HG02870 (cell line): ENCODE results near the gene C15orf39.

ENCODE experiments used
- ATAC-seq: cut with Tn5 transposase; IDR thresholded peaks from one replicate; pipeline ENCODE4 v1.9.1; 2021; ENCODE audit warnings: mild to moderate bottlenecking, moderate library complexity; ENCODE audit not compliant: unreplicated experiment

The C15orf39 gene

DNA sequence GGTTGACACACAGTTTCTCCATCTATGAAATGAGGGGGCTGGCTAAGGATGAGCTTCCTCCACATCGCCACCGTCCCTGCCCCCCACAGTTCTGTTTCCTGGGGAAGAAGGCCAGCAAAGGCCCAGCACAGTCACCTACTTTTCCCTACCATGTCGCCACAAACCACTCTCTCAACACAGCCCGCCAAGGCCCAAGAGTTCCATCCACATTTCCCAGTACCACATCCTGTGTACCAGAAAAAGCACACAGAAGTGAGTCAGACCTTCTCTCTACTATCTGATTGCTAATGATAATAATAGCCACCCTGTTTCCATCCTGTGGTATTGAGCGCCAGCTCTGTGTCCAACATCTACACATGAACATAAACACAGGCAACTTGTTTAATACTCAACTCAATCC, 30.3 kb upstream of the C15orf39 start:
- ATAC-seq = no peak

DNA sequence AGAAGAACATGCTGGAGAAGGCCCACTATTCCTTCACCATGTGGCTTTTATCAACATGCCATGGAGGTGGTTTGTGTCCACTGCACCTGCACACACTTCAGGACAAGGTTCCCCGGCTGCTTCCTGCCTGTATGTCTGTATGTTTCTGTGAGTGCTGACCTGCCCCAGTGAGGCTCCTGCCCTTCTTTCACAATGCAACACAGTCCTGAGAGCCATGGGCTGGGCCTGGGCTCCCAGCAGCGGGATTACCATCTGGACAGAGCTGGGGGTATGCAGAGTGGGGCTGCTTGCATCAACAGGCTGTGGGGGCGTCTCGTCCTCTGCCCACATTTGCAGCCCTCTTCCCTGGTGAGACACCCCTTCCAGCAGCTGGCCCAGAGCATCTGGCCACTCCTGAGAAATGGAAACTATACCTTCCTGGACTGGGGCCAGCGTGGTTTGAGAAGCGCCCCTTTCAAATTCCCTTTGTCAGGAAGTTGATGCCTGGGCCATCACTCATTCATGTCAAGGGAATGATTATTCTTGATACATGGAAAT, 29.3 kb upstream of the C15orf39 start:
- no peak for ATAC-seq

DNA sequence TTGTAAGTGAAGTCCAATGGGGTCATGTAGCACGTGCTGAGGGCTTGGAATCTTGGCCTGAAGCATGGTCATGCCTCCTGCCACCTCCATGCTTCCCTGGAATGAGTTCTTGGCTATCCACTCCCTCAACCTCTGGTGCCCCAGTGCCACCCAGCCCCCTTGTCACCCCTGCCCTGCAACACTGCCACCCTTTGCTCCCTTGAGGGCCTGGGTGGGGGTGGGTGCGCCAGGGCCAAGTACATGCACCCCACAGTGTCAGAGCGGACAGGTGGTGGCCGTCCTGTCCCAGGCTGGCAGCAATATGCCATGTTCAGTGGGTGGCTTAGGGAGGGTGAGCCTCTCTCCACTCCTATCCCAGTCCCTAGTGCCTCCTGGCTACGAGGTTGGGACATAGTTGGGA, 27.6 kb upstream of the C15orf39 start:
- no peak for ATAC-seq

DNA sequence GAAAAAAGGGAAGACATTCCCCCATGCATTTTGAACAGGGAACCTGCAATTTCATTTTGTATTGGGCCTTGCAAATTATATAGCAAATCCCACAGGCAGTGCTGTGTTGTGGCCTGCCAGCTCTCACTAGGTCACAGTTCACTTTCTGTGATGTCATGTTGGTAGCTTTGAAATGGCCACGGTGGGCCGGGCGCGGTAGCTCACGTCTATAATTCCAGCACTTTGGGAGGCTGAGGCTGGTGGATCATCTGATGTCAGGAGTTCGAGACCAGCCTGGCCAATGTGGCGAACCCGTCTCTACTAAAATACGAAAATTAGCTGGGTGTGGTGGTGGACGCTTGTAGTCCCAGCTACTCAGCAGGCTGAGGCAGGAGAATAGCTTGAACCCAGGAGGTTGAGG, 27.0 kb upstream of the C15orf39 start:
- no peak for ATAC-seq

DNA sequence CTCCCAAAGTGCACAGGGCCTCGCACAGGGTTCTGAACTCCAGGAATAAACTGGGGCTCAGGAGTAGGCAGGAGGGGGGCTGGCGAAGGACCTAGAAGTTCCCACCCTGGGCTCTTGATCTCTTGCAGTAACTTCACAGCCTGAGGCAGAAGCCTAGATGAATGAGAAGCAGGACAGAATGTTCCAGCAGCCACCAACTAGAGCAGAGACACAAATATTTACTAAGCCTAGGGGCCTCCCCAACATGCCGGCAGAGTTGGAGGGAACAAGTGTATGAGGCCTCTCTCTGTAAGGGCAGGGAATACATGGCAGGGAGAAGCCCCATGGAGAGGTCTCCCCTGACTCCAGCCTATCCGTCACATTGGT, 25.3 kb upstream of the C15orf39 start:
- ATAC-seq = no peak

DNA sequence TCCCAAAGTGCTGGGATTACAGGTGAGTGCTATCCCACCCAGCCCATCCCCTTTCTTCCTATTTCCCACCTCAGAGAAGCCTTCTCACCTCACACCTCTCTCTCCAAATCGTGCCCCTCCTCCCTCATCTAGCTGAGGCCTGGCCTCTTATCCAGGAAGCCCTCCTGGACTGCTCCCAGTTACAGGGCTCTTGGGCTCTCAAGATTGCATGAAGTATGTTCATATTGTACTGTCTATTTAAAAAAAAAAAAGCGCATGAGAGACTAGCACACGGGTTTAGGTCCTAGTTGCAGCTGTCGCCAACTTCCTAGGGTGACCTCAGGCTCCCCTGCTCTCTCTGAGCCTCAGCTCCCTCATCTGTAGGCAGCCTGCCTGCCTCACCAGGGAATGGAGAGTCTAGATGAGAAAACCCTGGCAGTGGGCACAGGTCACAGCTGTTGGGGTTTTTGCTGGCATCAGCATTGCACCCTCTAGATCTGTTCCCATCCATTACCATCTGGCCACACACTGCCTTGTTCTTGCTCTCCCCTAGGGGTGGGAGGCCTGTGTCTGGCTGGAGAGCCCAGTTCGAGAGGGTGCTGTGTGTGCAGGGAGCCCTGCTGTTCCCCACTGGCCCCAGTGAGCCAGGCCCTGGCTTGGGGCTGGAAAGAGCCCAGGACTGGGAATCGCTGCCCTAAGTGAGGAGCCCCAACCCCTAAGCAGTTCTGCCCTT, 24.2 kb upstream of the C15orf39 start:
- ATAC-seq = no peak

DNA sequence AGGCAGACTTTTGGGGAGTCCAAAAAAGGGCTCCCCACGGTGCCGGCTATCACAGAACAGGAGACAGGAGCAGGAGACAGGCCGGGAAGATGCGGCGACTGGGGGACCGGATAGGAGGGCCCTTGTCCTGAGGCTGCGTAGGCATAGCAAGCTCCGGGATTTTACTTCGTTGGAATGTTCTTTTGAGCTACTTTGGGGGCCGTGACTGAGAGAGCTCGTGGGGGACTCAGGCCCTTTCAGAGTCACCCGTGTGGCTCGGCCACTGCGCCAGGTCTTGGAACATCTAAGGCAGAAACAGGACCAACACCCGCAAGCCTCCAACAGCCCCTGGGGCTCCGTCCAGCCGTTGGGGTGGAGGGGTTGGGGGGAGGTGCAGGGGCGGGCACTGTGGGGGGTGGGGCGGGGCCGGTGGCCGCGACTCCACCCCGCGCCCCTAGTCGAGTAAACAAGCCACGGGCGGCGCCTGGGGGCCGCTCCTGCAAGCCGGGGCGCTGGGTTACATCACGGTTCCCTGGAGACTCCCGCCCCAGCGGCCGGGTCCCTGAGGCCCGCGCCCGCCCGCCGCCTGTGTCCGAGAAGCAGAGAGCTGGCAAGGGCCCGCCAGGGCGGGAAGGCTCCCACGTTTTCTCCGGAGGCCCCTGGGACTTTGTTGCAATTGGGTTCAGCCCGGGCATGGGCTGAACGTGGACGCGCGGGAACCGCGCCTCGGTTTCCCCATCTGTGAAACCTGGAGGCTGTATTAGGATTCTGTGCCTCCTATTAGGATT, 23.3 kb upstream of the C15orf39 start:
- ATAC-seq = no peak

DNA sequence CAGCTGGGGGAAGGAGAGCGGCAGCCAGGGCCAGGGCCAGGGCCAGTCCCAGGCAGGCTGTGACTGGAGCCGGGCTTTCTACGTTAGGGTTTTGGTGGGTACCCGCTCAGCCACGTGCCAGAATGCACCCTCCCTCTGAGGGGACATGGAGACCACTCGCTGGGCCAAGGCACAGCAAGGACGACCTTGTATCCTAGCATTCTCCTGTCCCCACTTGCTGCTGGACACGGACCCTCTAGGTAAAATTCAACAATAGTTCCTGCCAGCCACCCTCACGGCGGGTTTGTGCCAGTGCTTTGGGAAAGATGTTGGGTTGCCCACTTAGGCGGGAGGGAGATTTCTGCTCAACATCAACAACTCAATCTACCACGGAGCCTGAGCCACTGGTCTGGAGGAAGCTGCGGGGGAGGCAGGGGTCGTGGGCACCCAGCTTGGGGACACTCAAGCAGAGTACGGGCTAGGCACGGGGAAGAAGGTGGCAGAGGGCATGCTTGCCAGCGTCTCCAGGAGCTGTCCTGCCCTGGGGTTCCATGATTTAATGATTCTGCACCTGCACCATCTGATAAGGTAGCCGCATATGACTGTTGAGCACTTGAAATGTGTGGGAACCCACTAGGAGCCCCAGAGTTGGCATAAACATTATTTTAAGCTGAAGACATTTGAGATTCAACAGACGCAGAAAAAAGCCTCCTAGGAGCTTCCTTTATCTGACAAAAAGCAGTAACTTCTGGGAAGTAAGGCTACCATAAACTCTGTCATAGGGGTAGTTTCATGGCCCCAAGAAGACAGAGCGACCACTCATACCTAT, 22.5 kb upstream of the C15orf39 start:
- no peak for ATAC-seq

DNA sequence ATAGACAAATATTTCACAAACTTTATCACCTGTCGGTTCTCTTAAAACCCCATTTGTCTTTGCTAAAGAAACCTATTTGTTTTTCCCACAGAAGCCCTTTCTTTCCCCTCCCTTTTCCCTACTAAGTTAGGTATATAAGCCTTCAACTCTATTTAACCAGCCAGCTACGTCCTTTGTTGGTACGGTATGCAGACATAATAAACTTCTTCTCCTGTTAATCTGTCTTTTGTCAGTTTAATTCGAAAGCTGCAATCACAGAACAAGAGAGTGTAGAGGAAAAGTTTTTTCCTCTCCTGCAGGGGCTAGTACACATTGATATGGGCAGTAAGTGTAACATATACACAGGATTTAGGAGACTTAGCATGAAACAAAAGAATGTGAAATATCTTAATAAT, 21.9 kb upstream of the C15orf39 start:
- ATAC-seq = no peak

DNA sequence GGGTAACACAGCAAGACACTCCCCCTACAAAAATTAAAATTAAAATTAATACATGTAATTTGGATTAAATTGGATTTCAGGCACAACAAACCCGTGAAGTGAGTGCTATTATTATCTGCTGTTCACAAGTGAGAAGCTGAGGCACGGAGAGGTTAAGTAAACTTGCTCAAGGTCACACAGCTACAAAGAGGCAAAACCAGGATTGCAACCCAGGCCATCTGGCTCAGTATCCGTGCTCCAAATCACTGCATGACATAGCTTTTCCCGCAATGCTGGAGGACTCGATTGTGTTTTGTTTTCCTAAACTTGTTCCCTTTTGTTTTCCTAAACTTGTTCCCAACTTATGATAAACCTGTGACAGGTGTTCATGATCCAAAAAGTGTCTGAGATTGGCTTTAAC, 19.9 kb upstream of the C15orf39 start:
- ATAC-seq = no peak

DNA sequence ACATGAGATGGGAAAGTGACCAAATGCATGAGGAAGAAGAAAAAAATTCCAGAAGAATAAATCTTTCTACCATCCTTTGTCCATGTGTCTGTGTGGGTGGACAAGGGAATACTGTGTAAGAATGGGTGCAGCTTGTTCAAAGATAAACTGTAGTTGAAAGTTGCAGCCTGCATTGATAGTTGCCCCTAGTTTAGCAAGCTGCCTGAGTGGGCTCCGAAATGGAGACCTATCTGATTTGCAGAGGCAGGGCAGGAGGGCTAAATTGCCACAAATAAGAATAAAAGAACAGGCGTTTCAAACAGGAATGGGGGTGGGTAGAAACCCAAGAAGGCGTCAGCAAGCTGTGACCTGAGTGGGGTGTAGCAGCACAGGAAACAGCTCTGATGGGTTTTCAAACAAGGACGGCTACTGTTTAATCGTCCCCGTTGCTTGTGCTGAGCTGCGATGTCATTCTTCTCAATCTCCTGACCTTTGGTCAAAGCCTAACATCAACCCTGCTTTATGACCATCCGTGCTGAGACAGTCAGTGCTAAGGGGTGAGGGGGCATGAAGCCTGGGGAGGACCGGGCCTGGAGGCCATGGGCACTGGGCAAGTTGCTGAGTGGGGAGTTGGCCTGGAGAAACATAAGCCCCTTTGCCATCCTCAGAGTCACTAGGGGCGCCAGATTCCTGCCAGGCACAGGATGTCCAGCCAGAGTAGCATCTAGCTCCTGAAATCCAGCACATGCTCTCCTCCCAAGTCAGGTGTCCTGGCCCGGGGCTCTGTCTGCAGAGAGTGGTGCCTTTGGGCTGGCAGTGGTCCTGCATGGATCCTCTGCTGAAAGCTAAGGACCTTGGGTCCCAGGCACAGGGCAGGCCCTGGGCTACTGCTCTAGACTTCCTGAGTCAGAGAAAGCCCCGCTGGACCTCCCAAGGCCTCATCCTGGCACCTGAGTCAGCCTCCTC, 19.2 kb upstream of the C15orf39 start:
- ATAC-seq = no peak

DNA sequence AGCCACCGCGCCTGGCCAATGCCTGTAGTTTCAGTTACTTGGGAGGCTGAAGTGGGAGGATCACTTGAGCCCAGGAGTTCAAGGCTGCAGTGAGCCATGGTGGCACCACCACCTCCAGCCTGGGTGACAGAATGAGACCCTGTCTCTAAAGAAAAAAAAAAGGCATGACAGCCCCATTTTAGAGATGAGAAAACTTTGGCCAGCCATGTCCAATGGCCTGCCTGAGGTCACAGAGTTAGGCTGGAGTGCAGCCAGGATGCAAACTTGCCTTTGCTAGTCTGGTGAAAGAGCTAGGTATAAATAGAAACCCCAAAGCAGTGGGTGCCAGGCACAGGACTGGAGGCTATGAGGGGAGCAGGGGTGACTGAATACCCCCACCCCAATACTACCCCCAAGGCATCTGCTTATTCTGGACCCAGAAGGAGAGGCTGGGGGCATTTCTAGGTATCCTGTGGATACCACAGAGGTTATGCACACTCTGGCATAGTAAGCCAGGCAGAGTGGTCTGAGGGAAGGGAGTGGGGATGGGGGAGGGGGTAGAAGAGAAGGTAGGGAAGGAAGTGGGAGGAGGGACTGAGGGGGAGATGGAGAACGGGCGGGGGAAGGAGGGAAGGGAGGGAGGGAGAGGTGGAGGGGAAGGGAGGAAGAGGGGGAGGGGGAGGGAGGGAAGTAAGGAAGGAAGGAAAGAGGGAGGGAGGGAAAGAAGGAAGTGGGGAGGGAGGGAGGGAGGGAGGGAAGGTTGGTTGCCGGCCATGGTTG, 16.2 kb upstream of the C15orf39 start:
- no peak for ATAC-seq

DNA sequence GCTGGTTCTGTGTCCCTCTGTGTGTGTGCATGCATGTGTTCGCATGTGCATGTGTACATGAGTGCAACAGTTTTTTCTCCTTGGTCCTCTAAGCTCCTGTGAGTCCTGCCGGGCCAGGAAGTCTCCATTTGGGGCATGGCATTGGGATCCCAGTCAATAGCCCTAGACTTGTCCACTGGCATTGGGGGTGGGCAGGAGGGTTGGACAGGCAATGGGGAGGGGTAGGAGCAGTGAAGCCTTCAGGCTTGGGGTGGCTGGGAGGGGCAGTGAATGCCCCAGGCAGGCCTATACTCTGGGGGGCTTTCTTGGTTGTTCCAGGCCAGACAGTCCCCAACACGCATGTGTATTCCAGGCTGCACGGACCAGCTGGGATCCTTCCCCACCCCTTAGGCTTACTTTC, 15.6 kb upstream of the C15orf39 start:
- ATAC-seq = no peak

DNA sequence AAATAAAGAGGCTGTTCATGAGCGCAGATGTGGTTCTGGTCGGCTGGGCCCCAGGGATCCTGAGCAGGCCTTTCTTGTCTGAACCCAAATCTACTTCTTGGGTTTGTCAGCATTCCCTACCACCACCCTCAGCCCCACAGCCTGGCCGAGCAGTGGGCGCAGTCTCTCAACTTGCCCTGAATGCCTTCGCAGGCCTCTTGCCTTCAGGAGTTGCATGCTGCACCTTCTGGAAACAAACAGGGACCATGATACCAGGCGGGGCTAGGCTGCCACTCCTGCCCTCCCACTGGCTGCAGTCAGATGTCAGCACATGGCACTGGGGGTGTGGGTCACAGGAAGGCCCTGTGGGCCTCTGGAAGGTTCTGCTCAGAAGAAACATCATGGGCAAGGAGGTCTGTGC, 13.2 kb upstream of the C15orf39 start:
- ATAC-seq = no peak

DNA sequence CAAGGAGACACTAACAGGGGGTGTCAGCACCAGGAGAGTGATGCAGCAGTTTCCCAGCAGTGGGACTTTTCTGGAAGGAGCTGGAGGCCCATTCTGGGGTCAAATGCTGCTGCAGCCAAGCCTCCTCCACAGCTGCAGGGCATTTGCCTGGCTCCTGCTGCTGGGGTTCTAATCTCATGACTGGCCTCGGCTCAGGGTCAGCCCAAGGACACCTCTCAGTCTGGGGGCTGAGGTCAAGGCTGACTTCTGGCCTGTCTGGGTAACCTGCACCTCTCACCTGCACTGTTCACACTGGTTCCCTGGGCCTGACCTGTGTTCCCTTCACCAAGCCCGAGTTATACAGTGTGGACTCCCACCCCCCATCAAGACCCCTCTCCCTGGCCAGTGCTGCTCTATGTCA, 10.4 kb upstream of the C15orf39 start:
- no peak for ATAC-seq

DNA sequence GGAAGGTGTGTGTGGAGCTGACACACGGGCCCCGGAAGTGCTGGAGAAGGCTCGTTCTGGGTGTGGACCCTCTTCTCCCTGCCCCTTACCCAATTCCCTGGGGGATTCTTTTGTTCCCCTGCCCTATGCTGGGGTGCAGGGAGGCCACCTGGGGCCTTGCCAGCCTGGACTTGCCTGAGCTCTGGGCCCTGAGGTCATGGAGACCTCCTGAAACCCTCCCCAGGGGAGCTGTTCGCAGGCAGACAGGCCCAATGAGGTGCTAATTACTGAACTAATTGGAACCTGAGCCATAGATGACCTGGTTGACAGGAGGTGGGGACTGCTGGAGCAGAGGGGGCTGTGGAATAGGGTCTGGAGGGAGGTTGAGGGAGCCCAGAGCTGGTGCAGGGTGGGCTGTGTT, 9.4 kb upstream of the C15orf39 start:
- ATAC-seq = no peak

DNA sequence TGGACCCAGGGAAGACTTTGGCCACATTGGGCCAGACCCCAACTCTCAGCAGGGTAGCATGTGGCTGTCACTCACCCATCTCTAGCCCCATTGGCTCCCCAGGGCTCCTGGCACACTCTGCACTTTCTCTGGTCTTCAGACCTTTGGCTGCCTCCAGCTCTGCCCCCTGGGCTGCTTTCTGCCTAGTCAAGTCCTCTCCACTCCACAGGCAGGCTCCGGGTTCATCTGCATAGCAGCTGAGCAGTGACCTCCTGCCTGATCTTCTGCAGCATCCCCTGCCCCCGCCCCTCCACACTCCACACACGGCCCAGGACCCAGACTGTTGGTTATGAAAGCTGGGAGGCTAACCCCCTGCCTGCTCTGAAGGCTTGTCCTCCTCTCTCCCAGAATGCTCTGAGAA, 8.4 kb upstream of the C15orf39 start:
- no peak for ATAC-seq

DNA sequence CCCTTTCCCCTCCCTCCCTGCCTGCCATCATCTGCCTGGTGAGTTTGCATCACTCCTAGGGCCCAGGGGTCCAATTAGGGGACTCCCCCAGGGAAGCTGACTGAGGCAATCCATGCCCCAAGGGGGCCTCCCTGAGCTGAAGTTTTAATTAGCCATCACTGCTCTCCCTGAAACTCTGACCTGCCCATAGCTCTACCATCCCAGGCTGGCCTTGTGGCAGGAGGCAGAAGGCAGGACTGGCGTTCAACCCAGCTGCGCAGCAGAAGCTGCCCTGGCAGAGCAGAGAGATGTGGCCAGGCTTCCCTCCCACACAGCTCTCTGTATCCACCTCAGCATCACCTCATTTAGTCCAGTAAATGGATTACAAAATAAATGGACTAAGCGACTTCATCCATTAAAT, 7.7 kb upstream of the C15orf39 start:
- ATAC-seq = no peak

DNA sequence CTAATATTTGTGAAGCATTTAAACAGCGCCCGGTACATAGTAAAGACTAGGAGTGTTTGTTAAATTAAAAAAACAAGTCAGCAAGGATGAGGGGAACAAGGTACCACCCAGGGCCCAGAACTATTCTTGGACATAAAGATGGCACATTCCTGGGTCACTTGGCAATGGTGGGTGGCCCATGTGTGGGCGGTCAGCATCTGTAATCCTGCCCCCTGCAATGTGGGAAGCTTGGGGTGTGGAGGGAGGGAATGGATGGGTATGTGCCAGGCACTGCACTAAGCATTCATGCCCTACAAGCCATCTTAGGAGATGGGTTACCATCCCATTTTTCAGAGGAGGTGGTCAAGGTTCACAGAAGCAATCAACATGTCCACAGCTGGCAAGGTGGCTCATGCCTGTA, 7.3 kb upstream of the C15orf39 start:
- no peak for ATAC-seq
